Endothelial cell (in vitro differentiated cells): Measurements from ENCODE around the gene LRCH1. TPM values are rescaled to one million over a fixed set of nuclear protein-coding genes. Genes with fewer than 3 reads are reported as not detected.

Experiments
- DNase-seq: peaks from one replicate; pipeline ENCODE4 v3.0.0; 2021; ENCODE audit warnings: low spot score
- H3K27ac Mint-ChIP-seq: one replicate; pipeline ENCODE4 v1.8.0; 2021; ENCODE audit warnings: mixed read lengths, inconsistent platforms; ENCODE audit not compliant: unreplicated experiment
- H3K27me3 Mint-ChIP-seq: one replicate; pipeline ENCODE4 v1.8.0; 2021; ENCODE audit warnings: mild to moderate bottlenecking, moderate library complexity, mixed read lengths, inconsistent platforms; ENCODE audit not compliant: unreplicated experiment
- H3K36me3 Mint-ChIP-seq: one replicate; pipeline ENCODE4 v1.8.0; 2021; ENCODE audit warnings: mild to moderate bottlenecking, low read depth, mixed read lengths, inconsistent platforms; ENCODE audit not compliant: unreplicated experiment
- H3K4me1 Mint-ChIP-seq: one replicate; pipeline ENCODE4 v1.8.0; 2021; ENCODE audit warnings: mild to moderate bottlenecking, mixed read lengths, inconsistent platforms; ENCODE audit not compliant: unreplicated experiment
- H3K4me3 Mint-ChIP-seq: one replicate; pipeline ENCODE4 v1.8.0; 2021; ENCODE audit warnings: mild to moderate bottlenecking, mixed read lengths, inconsistent platforms; ENCODE audit not compliant: unreplicated experiment
- H3K9me3 Mint-ChIP-seq: one replicate; pipeline ENCODE4 v1.8.0; 2021; ENCODE audit warnings: mixed read lengths, inconsistent platforms; ENCODE audit not compliant: unreplicated experiment
- CTCF ChIP-seq: fragments of 200-600 bp; sonication (generic); IDR thresholded peaks from one replicate; pipeline ENCODE4 v1.5.0; 2021; ENCODE audit warnings: antibody characterized with exemption; ENCODE audit not compliant: unreplicated experiment
- total RNA-seq: library from RNA; stranded (reverse); fragmentation: NEBNext Ultra II Directional; extraction: Animal tissue kit (Norgen Biotek cat#: 25700); gene quantifications from one replicate; pipeline ENCODE4 v1.2.1, GENCODE V29; 2021; ENCODE audit not compliant: unreplicated experiment

Gene LRCH1
- total RNA-seq, 1 donor from 2014 or later: 45.6 TPM

GRCh38 chr13:46667687-46668281 is 114.8 kb downstream of the LRCH1 start:
- Mint-ChIP-seq H3K27me3 (no peaks in the 10 kb centered on the region), H3K36me3 (peaks cover 23% of the 10 kb centered on the region), H3K4me3 (no peak overlapping the region), H3K4me1 (peaks cover 58% of the 10 kb centered on the region), H3K27ac (no peak overlapping the region), H3K9me3 (no peaks in the 10 kb centered on the region)
- no peak for DNase-seq
- no peak for TF ChIP-seq CTCF

GRCh38 chr13:46668302-46668720 is 115.3 kb downstream of the LRCH1 start:
- peaks cover 2% of the 10 kb centered on the region for H3K27me3 Mint-ChIP-seq
- H3K36me3 Mint-ChIP-seq: peaks cover 23% of the 10 kb centered on the region
- no peak for TF ChIP-seq CTCF
- no peak overlapping the region for H3K4me3 Mint-ChIP-seq
- no peak overlapping the region for H3K27ac Mint-ChIP-seq
- peak; percentile 20 for DNase-seq
- no peaks in the 10 kb centered on the region for H3K9me3 Mint-ChIP-seq
- H3K4me1 Mint-ChIP-seq: peaks cover 53% of the 10 kb centered on the region

- peaks cover 23% of the 10 kb centered on the region for H3K36me3 Mint-ChIP-seq
- H3K9me3 Mint-ChIP-seq: no peaks in the 10 kb centered on the region
- H3K27me3 Mint-ChIP-seq: peaks cover 2% of the 10 kb centered on the region
- DNase-seq: no peak
- H3K27ac Mint-ChIP-seq: peak overlapping the region; percentile 61
- H3K4me1 Mint-ChIP-seq: peaks cover 46% of the 10 kb centered on the region
- no peak for TF ChIP-seq CTCF
- peak overlapping the region; percentile 13 for H3K4me3 Mint-ChIP-seq
Measured at GRCh38 chr13:46668931-46669525, 116.1 kb downstream of the LRCH1 start.

GRCh38 chr13:46672338-46673090 is 119.5 kb downstream of the LRCH1 start:
- Mint-ChIP-seq H3K9me3 (no peaks in the 10 kb centered on the region), H3K4me3 (no peak overlapping the region), H3K27me3 (peaks cover 2% of the 10 kb centered on the region), H3K4me1 (peaks cover 17% of the 10 kb centered on the region), H3K36me3 (peaks cover 28% of the 10 kb centered on the region), H3K27ac (no peak overlapping the region)
- no peak for DNase-seq
- no peak for TF ChIP-seq CTCF

- no peak for TF ChIP-seq CTCF
- Mint-ChIP-seq H3K9me3 (no peaks in the 10 kb centered on the region), H3K27me3 (peaks cover 2% of the 10 kb centered on the region), H3K4me3 (no peak overlapping the region), H3K27ac (no peak overlapping the region), H3K36me3 (peaks cover 28% of the 10 kb centered on the region), H3K4me1 (peaks cover 6% of the 10 kb centered on the region)
- no peak for DNase-seq
Measured at GRCh38 chr13:46675016-46675415, 122.0 kb downstream of the LRCH1 start.
